GM04503 (cell line): ENCODE measurements around the gene PPP6R3.
"Not testable (repeated sequence)": the region's sequence is repeated elsewhere in the genome, so short reads cannot be mapped to it uniquely, and the experiment has no call there.

Experiments
- DNase-seq: peaks from one replicate; pipeline ENCODE4 v3.0.0-alpha.2; 2012; ENCODE audit warnings: low read depth

Gene PPP6R3

GRCh38 chr11:68460741-68461574 lies at the start of gene PPP6R3:
Gene PPP6R3, plus strand, starts transcription at chr11:68460752. Its CDS starts 76,913 bp downstream, at chr11:68537665.
- no peak for DNase-seq

- DNase-seq, result no peak
Observed at GRCh38 chr11:68411501-68411991, 49.0 kb upstream of the PPP6R3 start.

- DNase-seq, result peak; percentile 97
Observed at GRCh38 chr11:68412593-68413475, 47.7 kb upstream of the PPP6R3 start.

- no peak for DNase-seq
Observed at GRCh38 chr11:68413591-68413999, 47.0 kb upstream of the PPP6R3 start.

GRCh38 chr11:68414496-68415221 lies 45.9 kb upstream of the PPP6R3 start:
- no peak for DNase-seq

GRCh38 chr11:68416070-68416578 lies 44.4 kb upstream of the PPP6R3 start:
- DNase-seq, result no peak

- no peak for DNase-seq
Observed at GRCh38 chr11:68418648-68419047, 41.9 kb upstream of the PPP6R3 start.

GRCh38 chr11:68420171-68420570 lies 40.4 kb upstream of the PPP6R3 start:
- no peak for DNase-seq

GRCh38 chr11:68423481-68423880 lies 37.1 kb upstream of the PPP6R3 start:
- no peak for DNase-seq

- DNase-seq, result no peak
Observed at GRCh38 chr11:68424101-68424632, 36.4 kb upstream of the PPP6R3 start.

- no peak for DNase-seq
Observed at GRCh38 chr11:68424981-68425865, 35.3 kb upstream of the PPP6R3 start.

GRCh38 chr11:68425866-68426380 lies 34.6 kb upstream of the PPP6R3 start:
- DNase-seq, result no peak

GRCh38 chr11:68429661-68430060 lies 30.9 kb upstream of the PPP6R3 start:
- DNase-seq, result no peak

- DNase-seq, result no peak
Observed at GRCh38 chr11:68430384-68430783, 30.2 kb upstream of the PPP6R3 start.

- no peak for DNase-seq
Observed at GRCh38 chr11:68430801-68431200, 29.8 kb upstream of the PPP6R3 start.

- no peak for DNase-seq
Observed at GRCh38 chr11:68431984-68432645, 28.4 kb upstream of the PPP6R3 start.

- DNase-seq, result no peak
Observed at GRCh38 chr11:68432874-68433273, 27.7 kb upstream of the PPP6R3 start.

GRCh38 chr11:68433541-68433940 lies 27.0 kb upstream of the PPP6R3 start:
- DNase-seq, result no peak

GRCh38 chr11:68434159-68434558 lies 26.4 kb upstream of the PPP6R3 start:
- not testable (repeated sequence) for DNase-seq
